T-cell (primary cell): ENCODE data around the gene LRCH2. TPM values are rescaled to one million over a fixed set of nuclear protein-coding genes. Genes with fewer than 3 reads are reported as not detected.

ENCODE experiments used
- ATAC-seq, 4 experiments: fragments of 200-7000 bp in 3 of 4; fragments of 150-1000 bp in 1 of 4; cut with Tn5 transposase; replicated peaks in 1 of 4; 1 replicate in 3 of 4; 2 replicates in 1 of 4; pipeline ENCODE4 v1.10.0; 2021; ENCODE audit warnings: moderate library complexity in 3 of 4, mild to moderate bottlenecking in 2 of 4, moderate number of reproducible peaks in 1 of 4
- CTCF ChIA-PET, 2 donors: fragments of 300-600 bp; sonication (Branson Sonifier 250); formaldehyde crosslinking; loops; one replicate each; lab custom pipeline; 2022; ENCODE audit warnings: antibody characterized with exemption in 2 of 2; lab: Charles Lee
- POLR2A ChIA-PET, 2 donors: fragments of 300-600 bp; sonication (Branson Sonifier 250); formaldehyde crosslinking; loops; one replicate each; lab custom pipeline; 2022; ENCODE audit warnings: antibody characterized with exemption in 2 of 2; lab: Charles Lee
- DNase-seq, 35 experiments: peaks; one replicate each; pipeline versions ENCODE4 v3.0.0 to v3.0.0-alpha.2; 2013 to 2023
- H3K27ac ChIP-seq: one replicate; pipeline ENCODE4 v1.5.1; 2013; ENCODE audit warnings: low read length
- H3K27me3 ChIP-seq, 2 experiments: replicated peaks in 1 of 2; 1 replicate in 1 of 2; 2 replicates in 1 of 2; pipeline versions ENCODE4 v1.6.1 to v1.7.0; 2013; ENCODE audit warnings: low read length in 1 of 2, mixed read lengths in 1 of 2; ENCODE audit not compliant: control insufficient read depth in 2 of 2, insufficient read depth in 2 of 2; ENCODE audit errors: extremely low read depth in 1 of 2
- H3K36me3 ChIP-seq, 2 donors: 1 replicate in 1 of 2; 2 replicates in 1 of 2; pipeline versions ENCODE4 v1.6.1 to v1.7.0; 2013; ENCODE audit warnings: low read length in 1 of 2; ENCODE audit not compliant: control insufficient read depth in 2 of 2, insufficient read depth in 1 of 2; ENCODE audit errors: extremely low read depth in 1 of 2
- H3K4me1 ChIP-seq, 2 experiments: 1 replicate in 1 of 2; 2 replicates in 1 of 2; pipeline versions ENCODE4 v1.6.1 to v1.7.0; 2013; ENCODE audit warnings: low read length in 2 of 2, mixed read lengths in 1 of 2; ENCODE audit not compliant: insufficient read depth in 2 of 2, control insufficient read depth in 1 of 2; ENCODE audit errors: extremely low read depth in 1 of 2
- H3K4me3 ChIP-seq, 2 donors: 1 replicate in 1 of 2; 2 replicates in 1 of 2; pipeline versions ENCODE4 v1.5.1 to v1.7.0; 2013; ENCODE audit warnings: mild to moderate bottlenecking in 2 of 2, low read length in 1 of 2, moderate library complexity in 1 of 2; ENCODE audit not compliant: control insufficient read depth in 1 of 2; ENCODE audit errors: extremely low read depth in 1 of 2
- H3K9me3 ChIP-seq: 2 replicates; pipeline ENCODE4 v1.7.0; 2013
- H3K27ac Mint-ChIP-seq, 2 donors: one replicate each; pipeline ENCODE4 v1.8.0; 2020 to 2021; ENCODE audit warnings: mild to moderate bottlenecking in 2 of 2, mixed read lengths in 2 of 2
- H3K27me3 Mint-ChIP-seq, 2 donors: one replicate each; pipeline ENCODE4 v1.8.0; 2021 to 2022; ENCODE audit warnings: mixed read lengths in 2 of 2
- H3K36me3 Mint-ChIP-seq: one replicate; pipeline ENCODE4 v1.8.0; 2021; ENCODE audit warnings: mixed read lengths
- H3K4me1 Mint-ChIP-seq, 3 donors: one replicate each; pipeline ENCODE4 v1.8.0; 2020 to 2022; ENCODE audit warnings: mixed read lengths in 3 of 3, mild to moderate bottlenecking in 1 of 3
- H3K4me3 Mint-ChIP-seq, 3 donors: one replicate each; pipeline ENCODE4 v1.8.0; 2020 to 2022; ENCODE audit warnings: mild to moderate bottlenecking in 3 of 3, mixed read lengths in 3 of 3, moderate library complexity in 3 of 3
- H3K9me3 Mint-ChIP-seq, 3 donors: one replicate each; pipeline ENCODE4 v1.8.0; 2020 to 2022; ENCODE audit warnings: mixed read lengths in 3 of 3
- WGBS: methylation state at CpG from one replicate; pipeline ENCODE4 v1.1.5; 2013; ENCODE audit warnings: missing lambda C conversion rate; ENCODE audit not compliant: insufficient coverage; 5-methylcytosine and 5-hydroxymethylcytosine counted together
- total RNA-seq, 35 experiments: library from RNA in 6 of 35; stranded (reverse) in 6 of 35; fragments of 120-200 nt in 1 of 35; gene quantifications; one replicate each; pipeline versions ENCODE4 v1.2.1 to v1.2.4 and lab custom pipeline; 2013 to 2026

LRCH2 gene
- total RNA-seq, 5 donors from 2014 or later (not counting 1 experiment from before 2014, with no cell fraction given): not detected

DNA sequence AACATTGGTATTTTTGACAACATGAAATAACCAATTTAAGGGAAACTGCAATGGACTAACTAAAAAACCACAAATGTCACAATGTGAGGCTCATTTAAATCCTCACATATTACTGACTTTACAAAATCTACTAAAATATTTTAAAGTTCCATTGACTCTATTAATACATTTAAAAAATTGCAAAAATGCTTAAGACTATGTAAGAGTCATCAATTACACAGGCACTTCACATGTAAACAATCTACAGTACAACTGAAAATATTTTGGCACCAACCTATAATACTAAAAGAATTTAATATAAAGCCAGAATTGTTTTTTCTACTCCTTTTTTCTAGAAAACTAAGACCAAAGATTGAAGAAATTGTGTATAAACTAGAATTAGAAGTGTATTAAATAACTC is 121.5 kb downstream of the LRCH2 start:
- CTCF ChIA-PET: no interaction called here
- Histone ChIP-seq H3K27me3 (no peaks in the 10 kb centered on the region), H3K4me3 (no peak overlapping the region), H3K9me3 (no peaks in the 10 kb centered on the region), H3K36me3 (no peaks in the 10 kb centered on the region), H3K27ac (no peak overlapping the region), H3K4me1 (no peaks in the 10 kb centered on the region)
- POLR2A ChIA-PET: no interaction called here
- DNase-seq: no peak
- no peak for ATAC-seq
- H3K27me3 Mint-ChIP-seq: peaks cover 0 to 12% of the 10 kb centered on the region in 2 donors
- no peak overlapping the region for H3K27ac Mint-ChIP-seq
- H3K4me1 Mint-ChIP-seq: no peaks in the 10 kb centered on the region
- no peak overlapping the region for H3K4me3 Mint-ChIP-seq
- H3K9me3 Mint-ChIP-seq: peaks cover 0 to 7% (median 0%) of the 10 kb centered on the region in 3 donors
- H3K36me3 Mint-ChIP-seq: no peaks in the 10 kb centered on the region

DNA sequence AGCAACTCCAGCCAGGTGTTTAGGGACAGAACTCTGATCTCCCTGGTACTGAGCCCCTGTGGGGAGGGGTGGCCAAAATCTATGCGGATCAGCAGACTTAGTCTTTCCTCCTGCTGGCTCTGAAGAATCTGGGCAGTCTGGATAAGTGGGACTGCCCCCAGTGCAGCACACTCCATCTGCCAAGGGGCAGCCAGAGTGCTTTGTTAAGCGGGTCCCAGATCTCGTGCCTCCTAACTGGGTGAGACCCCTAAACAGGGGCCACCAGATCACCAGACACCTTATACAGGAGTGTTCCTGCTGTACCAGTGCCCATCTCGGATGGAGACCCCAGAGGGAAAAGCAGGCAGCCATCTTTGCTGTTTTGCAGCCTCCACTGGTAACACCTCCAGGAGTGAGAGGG is 135.0 kb downstream of the LRCH2 start:
- ChIA-PET CTCF (no interaction called here), POLR2A (no interaction called here)
- Histone ChIP-seq H3K9me3 (no peaks in the 10 kb centered on the region), H3K4me3 (no peak overlapping the region), H3K27me3 (no peaks in the 10 kb centered on the region), H3K27ac (no peak overlapping the region), H3K4me1 (no peaks in the 10 kb centered on the region), H3K36me3 (no peaks in the 10 kb centered on the region)
- ATAC-seq (no peak), DNase-seq (no peak)
- Mint-ChIP-seq H3K4me1 (no peaks in the 10 kb centered on the region), H3K27ac (no peak overlapping the region), H3K36me3 (no peaks in the 10 kb centered on the region), H3K4me3 (no peak overlapping the region), H3K27me3 (no peaks in the 10 kb centered on the region), H3K9me3 (peaks cover 0 to 9% (median 0%) of the 10 kb centered on the region in 3 donors)
- WGBS: 100% methylated on average over 1 of the region's 4 CpGs

DNA sequence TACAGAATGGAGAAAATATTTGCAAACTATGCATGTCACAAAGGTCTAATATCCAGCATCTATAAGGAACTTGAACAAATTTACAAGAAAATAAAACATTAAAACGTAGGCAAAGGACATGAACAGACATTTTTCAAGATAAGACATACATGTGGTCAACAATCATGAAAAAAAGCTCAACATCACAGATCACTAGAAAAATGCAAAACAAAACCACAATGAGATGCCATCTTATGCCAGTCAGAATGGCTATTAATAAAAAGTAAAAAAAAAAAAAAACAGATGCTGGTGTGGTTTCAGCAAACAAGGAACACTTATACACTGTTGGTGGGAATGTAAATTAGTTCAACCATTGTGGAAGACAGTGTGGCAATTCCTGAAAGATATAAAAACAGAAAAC is 140.7 kb downstream of the LRCH2 start:
- Histone ChIP-seq H3K27ac (no peak overlapping the region), H3K4me1 (no peaks in the 10 kb centered on the region), H3K27me3 (no peaks in the 10 kb centered on the region), H3K4me3 (no peak overlapping the region), H3K36me3 (no peaks in the 10 kb centered on the region), H3K9me3 (no peaks in the 10 kb centered on the region)
- ChIA-PET POLR2A (no interaction called here), CTCF (no interaction called here)
- ATAC-seq (no peak), DNase-seq (no peak)
- H3K9me3 Mint-ChIP-seq: peaks cover 0 to 4% (median 0%) of the 10 kb centered on the region in 3 donors
- H3K36me3 Mint-ChIP-seq: no peaks in the 10 kb centered on the region
- no CpG with 5 or more reads among the region's 1 CpG for WGBS
- no peak overlapping the region for H3K27ac Mint-ChIP-seq
- H3K4me1 Mint-ChIP-seq: no peaks in the 10 kb centered on the region
- peaks cover 0 to 4% of the 10 kb centered on the region in 2 donors for H3K27me3 Mint-ChIP-seq
- no peak overlapping the region for H3K4me3 Mint-ChIP-seq

DNA sequence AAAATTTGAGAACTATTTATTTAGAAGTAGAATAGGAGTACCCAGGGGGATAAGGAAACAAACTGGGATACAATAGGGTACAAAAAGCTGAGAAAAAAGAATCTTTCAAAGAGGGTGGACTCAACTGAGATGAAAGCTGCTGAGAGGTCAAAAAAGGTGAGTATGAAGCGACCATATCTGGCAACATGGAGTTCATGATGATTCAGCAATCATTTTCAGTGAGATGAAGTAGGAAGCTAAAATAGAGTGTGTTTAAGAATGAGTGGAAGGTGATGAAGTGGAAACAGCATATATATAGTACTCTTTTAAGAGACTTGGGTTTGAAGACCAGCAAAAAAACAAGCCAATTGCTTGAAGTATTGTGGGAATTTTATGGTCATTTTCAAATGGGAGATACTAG is 144.5 kb downstream of the LRCH2 start:
- ATAC-seq: no peak
- WGBS: 60% methylated on average over 1 of the region's 1 CpG
- H3K27ac ChIP-seq: no peak overlapping the region
- Mint-ChIP-seq H3K27me3 (peaks cover 0 to 10% of the 10 kb centered on the region in 2 donors), H3K4me3 (no peak overlapping the region), H3K36me3 (no peaks in the 10 kb centered on the region), H3K27ac (no peak overlapping the region), H3K9me3 (peaks cover 0 to 4% (median 0%) of the 10 kb centered on the region in 3 donors), H3K4me1 (no peaks in the 10 kb centered on the region)
- POLR2A ChIA-PET: no interaction called here
- no peaks in the 10 kb centered on the region for H3K36me3 ChIP-seq
- no peaks in the 10 kb centered on the region for H3K4me1 ChIP-seq
- no peaks in the 10 kb centered on the region for H3K9me3 ChIP-seq
- no peak for DNase-seq
- CTCF ChIA-PET: no interaction called here
- no peak overlapping the region for H3K4me3 ChIP-seq
- no peaks in the 10 kb centered on the region for H3K27me3 ChIP-seq

DNA sequence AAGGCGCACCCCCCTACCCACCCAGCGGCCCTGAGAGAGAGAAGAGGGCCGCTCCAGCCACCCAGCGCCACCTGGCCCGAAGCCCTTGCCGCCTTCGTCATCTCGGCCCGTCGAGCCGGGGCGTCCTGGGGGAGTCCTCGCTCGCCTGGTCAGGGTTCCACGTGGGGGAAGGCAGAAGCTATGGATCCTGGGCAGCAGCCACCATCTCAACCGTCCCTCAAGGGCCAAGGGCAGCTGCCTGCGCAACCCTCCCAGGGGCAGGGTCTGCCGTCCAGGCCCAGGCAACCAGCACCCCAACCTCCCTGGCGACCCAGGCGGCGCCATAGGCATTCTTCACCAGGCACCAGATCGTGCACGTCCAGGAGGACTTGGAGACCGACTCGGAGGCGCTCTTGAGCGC is 165.0 kb downstream of the LRCH2 start:
- no peak overlapping the region for H3K4me3 Mint-ChIP-seq
- Histone ChIP-seq H3K4me3 (no peak overlapping the region), H3K27ac (no peak overlapping the region), H3K36me3 (no peaks in the 10 kb centered on the region), H3K27me3 (no peaks in the 10 kb centered on the region), H3K4me1 (no peaks in the 10 kb centered on the region), H3K9me3 (no peaks in the 10 kb centered on the region)
- ChIA-PET CTCF (no interaction called here), POLR2A (no interaction called here)
- peaks cover 0 to 4% (median 0%) of the 10 kb centered on the region in 3 donors for H3K9me3 Mint-ChIP-seq
- DNase-seq: no peak
- peaks cover 0 to 7% of the 10 kb centered on the region in 2 donors for H3K27me3 Mint-ChIP-seq
- ATAC-seq: no peak
- H3K4me1 Mint-ChIP-seq: no peaks in the 10 kb centered on the region
- no peaks in the 10 kb centered on the region for H3K36me3 Mint-ChIP-seq
- 86% methylated on average over 8 of the region's 27 CpGs for WGBS
- H3K27ac Mint-ChIP-seq: no peak overlapping the region

DNA sequence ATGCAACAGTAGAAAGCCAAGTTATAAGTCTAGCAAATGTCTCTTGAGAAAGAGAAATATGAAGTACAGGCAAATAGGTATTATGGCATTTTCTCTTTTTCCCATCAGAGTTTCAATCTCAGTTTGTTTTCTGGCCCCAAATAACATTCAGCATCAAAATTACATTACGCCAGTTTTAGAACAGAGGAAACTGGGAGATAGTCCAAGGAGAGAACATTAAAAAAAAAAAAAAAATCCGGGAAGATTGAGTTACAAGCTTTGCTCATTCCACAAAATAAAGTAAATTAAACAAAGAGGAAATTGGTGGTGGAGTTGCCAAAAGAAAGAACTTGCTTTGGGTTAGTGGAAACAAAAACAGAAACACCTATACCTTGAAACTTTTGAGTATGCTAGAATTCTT is 166.1 kb downstream of the LRCH2 start:
- H3K4me1 Mint-ChIP-seq: no peaks in the 10 kb centered on the region
- no peak overlapping the region for H3K4me3 Mint-ChIP-seq
- peaks cover 0 to 7% of the 10 kb centered on the region in 2 donors for H3K27me3 Mint-ChIP-seq
- H3K36me3 Mint-ChIP-seq: no peaks in the 10 kb centered on the region
- ChIA-PET POLR2A (interaction anchor here in 1 of 2 donors (0.7 kb wide), 1 partner anchor 22 kb away, joined by 3 read pairs; no protein-coding TSS in a partner anchor), CTCF (no interaction called here)
- no peak for ATAC-seq
- H3K4me1 ChIP-seq: no peaks in the 10 kb centered on the region
- H3K27ac ChIP-seq: no peak overlapping the region
- DNase-seq: no peak
- no peaks in the 10 kb centered on the region for H3K36me3 ChIP-seq
- H3K9me3 ChIP-seq: no peaks in the 10 kb centered on the region
- no peak overlapping the region for H3K4me3 ChIP-seq
- peaks cover 0 to 4% (median 0%) of the 10 kb centered on the region in 3 donors for H3K9me3 Mint-ChIP-seq
- no peak overlapping the region for H3K27ac Mint-ChIP-seq
- no CpG with 5 or more reads among the region's 2 CpGs for WGBS
- H3K27me3 ChIP-seq: no peaks in the 10 kb centered on the region

DNA sequence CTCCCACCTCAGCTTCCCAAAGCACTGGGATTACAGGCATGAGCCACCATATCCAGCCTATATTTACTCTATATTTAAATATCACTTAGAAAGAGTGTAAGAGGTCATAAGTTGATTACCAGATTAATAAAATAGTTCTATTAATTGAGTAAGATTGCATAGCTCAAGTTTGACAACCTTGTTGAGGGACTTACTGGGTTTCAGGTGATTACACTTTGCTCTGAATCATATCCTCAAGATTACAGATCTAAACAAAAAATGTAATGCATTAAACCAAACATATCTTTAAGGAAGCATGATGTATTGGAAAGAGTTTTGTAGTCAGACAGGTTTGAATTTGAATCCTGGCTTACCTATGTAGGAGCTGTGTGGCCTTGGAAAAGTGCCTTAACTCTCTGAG is 168.6 kb downstream of the LRCH2 start:
- H3K27me3 Mint-ChIP-seq: peaks cover 0 to 12% of the 10 kb centered on the region in 2 donors
- H3K27ac Mint-ChIP-seq: no peak overlapping the region
- Histone ChIP-seq H3K27me3 (no peaks in the 10 kb centered on the region), H3K4me1 (no peaks in the 10 kb centered on the region), H3K9me3 (no peaks in the 10 kb centered on the region), H3K4me3 (no peak overlapping the region), H3K36me3 (no peaks in the 10 kb centered on the region), H3K27ac (no peak overlapping the region)
- ChIA-PET POLR2A (no interaction called here), CTCF (no interaction called here)
- no peak overlapping the region for H3K4me3 Mint-ChIP-seq
- no peak for ATAC-seq
- H3K4me1 Mint-ChIP-seq: no peaks in the 10 kb centered on the region
- DNase-seq: no peak
- no peaks in the 10 kb centered on the region for H3K36me3 Mint-ChIP-seq
- H3K9me3 Mint-ChIP-seq: peaks cover 4 to 6% (median 6%) of the 10 kb centered on the region in 3 donors
